M059J (cell line): Measurements from ENCODE around the gene DARS2. TPM values are rescaled to one million over a fixed set of nuclear protein-coding genes. Genes with fewer than 3 reads are reported as not detected.

Source experiments
- DNase-seq: peaks from one replicate; pipeline ENCODE4 v3.0.0-alpha.2; 2012; ENCODE audit warnings: low read depth
- total RNA-seq: library from RNA; depleted of rRNA; stranded (reverse); fragments of >200 nt; shearing (Covaris generic); gene quantifications from 2 replicates; pipeline ENCODE4 v1.2.3, GENCODE V29; 2014; rRNA removed

DARS2 gene
- total RNA-seq, 1 experiment from 2014 or later, result 33.6 TPM

DNA sequence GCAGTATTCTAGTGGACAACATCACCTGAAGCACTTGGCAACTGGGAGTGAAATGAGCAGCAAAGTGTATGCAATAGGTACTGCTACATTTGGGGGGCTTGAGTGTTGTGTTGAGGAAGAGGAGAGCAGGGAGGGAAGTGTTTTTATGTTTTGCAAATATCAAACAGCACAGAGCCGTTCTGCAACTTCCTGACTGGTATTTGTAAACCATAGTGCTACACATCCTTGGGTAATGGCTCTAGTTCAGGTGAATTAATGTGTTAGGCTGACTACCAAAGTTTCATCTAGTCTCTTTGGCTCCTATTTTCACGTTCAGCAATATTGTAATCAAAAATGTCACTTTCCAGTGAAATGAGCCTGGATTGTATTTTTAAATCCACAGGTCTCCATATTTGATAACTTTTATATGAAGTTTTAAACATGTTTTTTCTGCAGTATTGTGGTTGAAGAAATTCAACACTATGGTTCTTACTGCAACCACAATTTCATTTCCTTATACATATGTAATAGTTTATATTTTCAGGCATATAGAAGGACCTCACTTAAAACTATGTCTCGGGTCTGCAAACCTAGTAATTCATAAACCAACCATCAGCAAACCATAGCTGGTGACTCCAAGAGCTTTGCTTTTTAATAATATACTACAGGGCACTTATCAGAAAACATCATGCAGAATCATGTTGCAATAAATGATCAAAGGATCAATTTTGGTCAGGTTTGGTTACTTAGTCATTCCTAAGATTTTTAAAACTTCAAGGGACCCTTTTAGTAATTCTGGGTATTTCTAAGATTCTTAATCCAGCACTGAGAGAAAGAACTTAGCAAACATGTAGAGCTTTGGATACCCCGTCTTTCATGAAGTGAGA is 62.5 kb downstream of the DARS2 start:
- no peak for DNase-seq

DNA sequence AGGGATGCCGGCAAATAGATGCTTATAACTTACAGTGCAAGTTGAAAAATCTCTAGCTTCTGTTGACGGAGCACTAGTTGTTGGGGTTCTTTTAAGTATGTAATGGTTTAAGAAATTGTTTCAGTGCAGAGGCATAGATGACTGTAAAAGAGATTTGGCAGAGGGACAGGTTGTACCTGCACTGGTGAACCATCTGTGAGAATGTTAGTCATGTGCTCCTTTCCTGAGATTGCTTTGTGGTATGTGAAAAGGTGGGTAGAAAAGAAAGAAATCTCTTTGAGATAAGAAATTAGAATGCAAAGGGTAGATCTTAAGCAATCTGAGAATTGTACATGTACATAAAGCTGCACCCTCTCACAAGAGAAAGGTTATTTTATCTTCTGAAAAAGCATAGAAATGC is 63.2 kb downstream of the DARS2 start:
- DNase-seq, result no peak

DNA sequence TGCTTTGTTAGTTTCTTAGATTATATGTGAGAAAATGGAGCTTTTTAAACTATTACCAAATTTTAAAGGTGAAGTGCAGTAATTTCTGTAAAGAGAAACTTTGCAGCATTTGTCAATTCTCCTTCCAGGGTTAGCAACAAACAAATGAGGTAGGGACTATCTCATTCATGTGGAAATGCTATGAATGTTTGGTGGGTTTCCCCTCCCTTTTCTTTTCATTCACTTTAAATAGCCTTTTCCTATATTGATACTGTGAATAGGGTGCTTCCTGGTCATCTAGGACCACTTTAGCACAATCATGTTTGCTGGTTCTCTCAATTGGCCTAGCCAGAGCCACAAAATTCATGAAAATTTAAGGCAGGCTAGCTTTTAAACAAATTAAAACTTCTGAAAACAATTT is 64.3 kb downstream of the DARS2 start:
- no peak for DNase-seq

DNA sequence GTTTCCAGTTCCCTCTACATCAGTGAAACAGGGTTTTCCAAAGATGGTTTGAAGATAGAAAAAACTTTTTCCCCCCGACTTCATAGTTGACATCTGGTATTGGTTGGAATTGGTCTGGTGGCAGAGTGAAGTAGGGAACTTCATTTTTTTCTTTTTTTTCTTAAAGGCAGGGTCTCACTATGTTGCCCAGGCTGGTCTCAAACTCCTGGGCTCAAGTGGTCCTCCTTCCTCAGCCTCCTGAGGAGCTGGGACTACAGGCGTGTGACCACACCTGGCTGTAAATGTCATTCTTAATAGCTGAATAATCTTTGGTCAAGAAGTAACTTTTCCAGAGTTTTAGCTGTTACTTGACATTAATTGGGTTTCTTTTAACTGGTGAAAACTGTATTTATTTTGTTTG is 65.4 kb downstream of the DARS2 start:
- DNase-seq, result no peak

DNA sequence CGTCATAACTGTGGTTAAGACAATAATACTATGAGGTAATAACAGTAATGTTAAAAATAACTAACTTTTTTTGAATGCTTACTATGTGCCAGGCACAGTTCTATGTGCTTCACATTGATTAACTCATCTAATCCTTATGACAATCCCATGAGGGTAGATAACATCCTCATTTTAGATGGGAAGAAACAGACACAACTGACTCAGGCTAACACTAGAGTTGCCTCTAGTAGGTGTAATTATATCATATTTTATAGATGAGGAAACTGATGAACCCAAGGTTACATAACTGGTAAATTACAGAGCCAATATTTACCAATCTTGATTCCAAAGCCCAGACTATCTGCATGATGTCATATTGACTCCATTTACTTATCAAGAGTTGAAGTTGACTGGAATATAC is 69.1 kb downstream of the DARS2 start:
- DNase-seq, result no peak

DNA sequence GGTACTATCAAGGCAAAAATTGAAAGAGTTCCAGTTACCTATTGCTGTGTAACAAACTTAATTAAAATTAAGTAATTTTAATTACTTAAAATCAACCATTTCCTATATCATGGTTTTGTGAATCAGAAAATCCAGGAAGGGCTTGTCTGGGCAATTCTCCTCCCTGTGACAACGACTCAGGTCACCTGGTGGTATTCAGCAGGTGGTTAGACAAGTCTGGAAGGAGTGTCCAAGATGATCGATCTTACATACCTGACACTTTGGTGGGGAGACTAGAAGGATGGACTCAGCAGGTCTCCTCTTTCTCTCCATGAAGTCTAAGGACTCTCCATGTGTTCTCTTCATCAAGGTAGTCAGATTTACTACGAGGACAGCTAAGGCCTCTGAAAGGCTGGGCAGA is 69.7 kb downstream of the DARS2 start:
- no peak for DNase-seq

DNA sequence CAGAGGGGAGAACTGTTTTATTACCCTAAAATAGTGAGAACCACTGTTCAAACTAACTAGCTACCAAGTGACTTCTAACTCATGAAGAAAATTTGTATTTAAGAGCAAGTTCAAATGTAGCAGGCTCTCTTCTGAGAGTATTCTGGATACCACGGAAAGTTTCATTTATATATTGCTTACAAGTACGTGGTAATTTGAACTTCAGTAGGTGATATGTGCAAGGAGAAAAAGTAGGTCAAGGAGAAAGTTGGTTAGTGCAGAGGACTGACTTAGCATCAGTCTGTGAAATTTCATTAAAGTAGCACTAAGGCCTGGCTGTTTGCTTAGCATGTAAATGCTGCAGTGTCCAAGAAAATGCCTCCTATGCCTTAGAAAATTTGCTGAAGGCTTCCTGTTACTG is 76.0 kb downstream of the DARS2 start:
- DNase-seq, result no peak

DNA sequence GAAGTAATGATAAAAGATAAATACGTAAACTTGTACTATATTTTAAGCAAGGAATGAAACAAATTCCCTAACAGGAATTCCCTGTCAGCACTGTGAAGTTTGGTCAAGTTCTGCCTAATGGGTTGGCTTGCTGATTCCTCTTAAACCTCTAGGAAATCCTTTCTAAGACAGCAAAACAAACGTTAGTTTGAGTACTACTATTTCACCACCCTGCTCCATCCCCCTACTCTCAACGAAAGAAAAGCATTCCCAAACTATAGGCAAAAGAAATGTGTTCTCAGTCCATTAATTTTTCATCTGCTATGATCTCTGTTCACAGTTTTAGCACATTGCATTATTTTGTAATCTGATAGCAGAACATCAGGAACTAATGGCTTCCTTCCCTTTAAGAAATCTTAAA is 76.5 kb downstream of the DARS2 start:
- DNase-seq, result no peak

DNA sequence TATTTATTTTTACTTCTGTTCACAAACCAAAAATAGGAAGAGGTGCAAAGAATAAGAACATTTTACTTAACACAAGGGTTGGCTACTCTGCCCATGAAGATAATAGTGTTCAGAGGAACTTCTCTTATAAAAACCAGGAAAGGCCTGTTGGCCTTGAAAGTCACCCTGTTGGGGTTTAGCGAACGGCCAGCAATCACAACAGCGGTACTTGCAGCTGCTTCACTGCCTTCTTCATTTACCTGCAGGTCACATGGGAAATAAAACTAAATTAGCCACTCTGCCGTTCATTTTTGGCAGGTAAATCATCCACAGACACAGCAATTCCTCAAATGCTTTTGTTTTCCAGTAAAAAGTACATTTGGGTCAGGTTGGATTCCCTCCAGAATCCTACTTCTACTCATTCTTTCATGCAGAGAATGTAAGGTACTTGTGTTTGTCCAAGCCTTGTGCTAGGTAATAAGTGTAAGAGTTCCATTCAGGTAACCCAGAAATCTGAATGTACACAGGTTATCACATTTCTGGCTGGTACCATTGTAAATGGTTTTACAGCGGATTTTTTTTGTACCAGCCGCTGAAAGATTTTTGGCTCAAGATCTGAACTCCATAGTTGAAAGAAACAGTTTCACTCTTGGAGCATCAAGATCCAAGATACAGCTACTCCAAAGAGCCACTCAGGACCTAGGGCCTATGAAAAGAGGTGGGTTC is 79.5 kb downstream of the DARS2 start:
- no peak for DNase-seq

Other genes with a start within 250 kb of the DARS2 start
- gene SLC9C2, start 221.6 kb upstream of the DARS2 start, total RNA-seq, result not detected in 2 replicates
- gene TEX50, start 189.3 kb upstream of the DARS2 start, total RNA-seq, result not detected in 2 replicates
- 1.2 and 3.2 TPM in 2 replicates for gene ANKRD45, start 154.8 kb upstream of the DARS2 start, total RNA-seq
- gene KLHL20, start 109.7 kb upstream of the DARS2 start, total RNA-seq, result 21.8 and 22.4 TPM in 2 replicates
- 36.8 and 59.6 TPM in 2 replicates for gene CENPL, start 210 bp downstream of the DARS2 start, total RNA-seq
- 118 and 128 TPM in 2 replicates for gene GAS5, start 43.3 kb downstream of the DARS2 start, total RNA-seq
- 4.1 and 4.8 TPM in 2 replicates for gene ZBTB37, start 43.7 kb downstream of the DARS2 start, total RNA-seq
- gene SERPINC1, start 92.7 kb downstream of the DARS2 start, total RNA-seq, result 0.07 TPM in 1 of 2 replicates, not detected in the other
- gene RC3H1, start 197.7 kb downstream of the DARS2 start, total RNA-seq, result 10.3 and 13.1 TPM in 2 replicates